Loucy (cell line): ENCODE measurements around the gene GGN.

Experiments
- H2AFZ ChIP-seq: fragments of 200-600 bp; sonication (generic); 2 replicates; pipeline ENCODE4 v1.6.0; 2016; ENCODE audit warnings: antibody characterized with exemption, mild to moderate bottlenecking, low read length, moderate library complexity
- H3F3A ChIP-seq: fragments of 200-600 bp; 2 replicates; pipeline ENCODE4 v1.6.0; 2016; ENCODE audit warnings: antibody characterized with exemption, low read depth, mild to moderate bottlenecking
- H3K27me3 ChIP-seq: fragments of 200-600 bp; sonication (generic); 2 replicates; pipeline ENCODE4 v1.6.1; 2014; ENCODE audit warnings: low read length, mild to moderate bottlenecking; ENCODE audit not compliant: insufficient read depth, poor library complexity, severe bottlenecking
- H3K36me3 ChIP-seq: fragments of 200-600 bp; sonication (generic); 2 replicates; pipeline ENCODE4 v1.6.1; 2016; ENCODE audit warnings: low read length; ENCODE audit not compliant: insufficient read depth
- H3K4me1 ChIP-seq: fragments of 200-600 bp; sonication (generic); 2 replicates; pipeline ENCODE4 v1.5.1; 2014; ENCODE audit warnings: low read length, mild to moderate bottlenecking; ENCODE audit not compliant: insufficient read depth, poor library complexity, severe bottlenecking
- H3K4me2 ChIP-seq: fragments of 200-600 bp; sonication (generic); 2 replicates; pipeline ENCODE4 v1.6.0; 2014; ENCODE audit warnings: antibody characterized with exemption, low read length, low read depth, mild to moderate bottlenecking; ENCODE audit not compliant: poor library complexity, severe bottlenecking
- H3K4me3 ChIP-seq: fragments of 200-600 bp; sonication (generic); 2 replicates; pipeline ENCODE4 v1.5.1; 2014; ENCODE audit warnings: low read length, mild to moderate bottlenecking, mixed read lengths; ENCODE audit not compliant: poor library complexity, severe bottlenecking
- H3K79me2 ChIP-seq: fragments of 200-600 bp; sonication (generic); 2 replicates; pipeline ENCODE4 v1.6.1; 2014; ENCODE audit warnings: low read length; ENCODE audit not compliant: insufficient read depth
- H3K9ac ChIP-seq: fragments of 200-600 bp; sonication (generic); 2 replicates; pipeline ENCODE4 v1.6.0; 2014; ENCODE audit warnings: mild to moderate bottlenecking, low read depth, low read length, moderate library complexity; ENCODE audit not compliant: poor library complexity, severe bottlenecking
- H3K9me2 ChIP-seq: fragments of 200-600 bp; sonication (generic); replicated peaks from 2 replicates; pipeline ENCODE4 v1.6.1; 2016; ENCODE audit warnings: low read depth, low read length, mixed read lengths
- H3K9me3 ChIP-seq: fragments of 200-600 bp; sonication (generic); 2 replicates; pipeline ENCODE4 v1.6.1; 2014; ENCODE audit warnings: mild to moderate bottlenecking, antibody characterized with exemption, low read length, low read depth; ENCODE audit not compliant: insufficient read depth
- H4K20me1 ChIP-seq: fragments of 200-600 bp; sonication (generic); 2 replicates; pipeline ENCODE4 v1.6.0; 2014; ENCODE audit warnings: antibody characterized with exemption, low read length, mild to moderate bottlenecking; ENCODE audit not compliant: insufficient read depth, poor library complexity, severe bottlenecking
- EZH2phosphoT487 ChIP-seq: fragments of 200-600 bp; IDR thresholded peaks from 2 replicates; pipeline ENCODE4 v1.6.1; 2018; ENCODE audit warnings: antibody characterized with exemption, mild to moderate bottlenecking, moderate library complexity, borderline replicate concordance
- TF ChIP-seq, protein P1 (sequence below): fragments of 200-600 bp; sonication (generic); conservative IDR thresholded peaks from 2 replicates; pipeline ENCODE4 v1.5.1; 2014; ENCODE audit warnings: mild to moderate bottlenecking, antibody characterized with exemption, low read length

The GGN gene

DNA sequence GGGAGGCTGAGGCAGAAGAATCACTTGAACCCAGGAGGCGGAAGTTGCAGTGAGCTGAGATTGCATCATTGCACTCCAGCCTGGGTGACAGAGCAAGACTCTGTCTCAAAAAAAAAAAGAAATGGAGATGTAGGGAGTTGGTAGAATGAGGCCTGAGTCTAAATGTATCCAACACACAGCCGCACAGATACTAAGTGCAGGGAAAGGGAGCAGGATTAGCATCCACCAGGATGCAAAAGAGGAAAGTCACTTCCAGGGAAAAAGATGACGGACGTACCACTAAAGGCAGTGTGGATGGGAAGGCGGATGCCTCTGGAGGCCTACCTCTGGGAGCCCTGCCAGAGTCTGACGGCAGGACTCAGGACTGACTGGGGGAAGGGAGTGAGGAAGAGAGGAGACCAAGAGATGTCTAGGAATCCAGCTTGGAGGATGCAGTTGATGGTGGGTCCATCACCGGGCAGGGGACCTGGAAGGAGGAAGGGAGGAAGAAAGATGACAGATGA, 21.8 kb upstream of the GGN start:
- Histone ChIP-seq H3K36me3 (no peaks in the 10 kb centered on the region), H3K9me2 (no peaks in the 10 kb centered on the region), H3K4me1 (no peaks in the 10 kb centered on the region), H3K4me2 (no peak overlapping the region), H3K79me2 (no peaks in the 10 kb centered on the region), H3F3A (no peaks in the 10 kb centered on the region), H2AFZ (no peak overlapping the region), H3K27me3 (no peaks in the 10 kb centered on the region), H3K4me3 (no peak overlapping the region), H4K20me1 (no peaks in the 10 kb centered on the region), H3K9ac (no peak overlapping the region), H3K9me3 (no peaks in the 10 kb centered on the region)
- TF ChIP-seq, protein P1, sequence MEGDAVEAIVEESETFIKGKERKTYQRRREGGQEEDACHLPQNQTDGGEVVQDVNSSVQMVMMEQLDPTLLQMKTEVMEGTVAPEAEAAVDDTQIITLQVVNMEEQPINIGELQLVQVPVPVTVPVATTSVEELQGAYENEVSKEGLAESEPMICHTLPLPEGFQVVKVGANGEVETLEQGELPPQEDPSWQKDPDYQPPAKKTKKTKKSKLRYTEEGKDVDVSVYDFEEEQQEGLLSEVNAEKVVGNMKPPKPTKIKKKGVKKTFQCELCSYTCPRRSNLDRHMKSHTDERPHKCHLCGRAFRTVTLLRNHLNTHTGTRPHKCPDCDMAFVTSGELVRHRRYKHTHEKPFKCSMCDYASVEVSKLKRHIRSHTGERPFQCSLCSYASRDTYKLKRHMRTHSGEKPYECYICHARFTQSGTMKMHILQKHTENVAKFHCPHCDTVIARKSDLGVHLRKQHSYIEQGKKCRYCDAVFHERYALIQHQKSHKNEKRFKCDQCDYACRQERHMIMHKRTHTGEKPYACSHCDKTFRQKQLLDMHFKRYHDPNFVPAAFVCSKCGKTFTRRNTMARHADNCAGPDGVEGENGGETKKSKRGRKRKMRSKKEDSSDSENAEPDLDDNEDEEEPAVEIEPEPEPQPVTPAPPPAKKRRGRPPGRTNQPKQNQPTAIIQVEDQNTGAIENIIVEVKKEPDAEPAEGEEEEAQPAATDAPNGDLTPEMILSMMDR: no peak
- no peak for TF ChIP-seq EZH2phosphoT487

DNA sequence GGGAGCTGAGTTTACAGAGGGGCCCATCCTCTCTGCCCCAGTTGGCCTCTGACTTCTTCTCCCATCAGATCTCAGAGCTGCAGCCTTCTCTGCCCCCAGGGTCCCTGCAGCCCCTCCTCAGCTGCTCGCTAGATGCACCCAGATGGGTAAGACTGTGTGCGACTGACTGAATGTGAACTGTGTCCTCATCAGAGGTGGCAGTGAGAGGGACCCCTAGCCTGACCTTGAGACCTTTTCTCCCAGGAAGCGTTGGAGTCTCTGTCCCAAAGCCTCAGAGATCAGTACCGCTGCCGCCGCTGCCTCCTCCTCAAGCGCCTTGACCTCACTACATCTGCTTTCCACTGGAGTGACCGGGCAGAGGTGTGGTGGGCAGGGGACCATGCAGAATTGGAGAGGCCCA, 17.4 kb upstream of the GGN start:
- no peaks in the 10 kb centered on the region for H4K20me1 ChIP-seq
- H3K79me2 ChIP-seq: peaks cover 6% of the 10 kb centered on the region
- TF ChIP-seq, protein P1: no peak
- TF ChIP-seq EZH2phosphoT487: no peak
- H3K36me3 ChIP-seq: no peaks in the 10 kb centered on the region
- no peaks in the 10 kb centered on the region for H3K9me3 ChIP-seq
- H3K27me3 ChIP-seq: no peaks in the 10 kb centered on the region
- no peaks in the 10 kb centered on the region for H3K9me2 ChIP-seq
- H3K4me2 ChIP-seq: no peak overlapping the region
- no peak overlapping the region for H3K9ac ChIP-seq
- H3K4me1 ChIP-seq: peaks cover 13% of the 10 kb centered on the region
- no peak overlapping the region for H3K4me3 ChIP-seq
- no peaks in the 10 kb centered on the region for H3F3A ChIP-seq
- H2AFZ ChIP-seq: no peak overlapping the region

DNA sequence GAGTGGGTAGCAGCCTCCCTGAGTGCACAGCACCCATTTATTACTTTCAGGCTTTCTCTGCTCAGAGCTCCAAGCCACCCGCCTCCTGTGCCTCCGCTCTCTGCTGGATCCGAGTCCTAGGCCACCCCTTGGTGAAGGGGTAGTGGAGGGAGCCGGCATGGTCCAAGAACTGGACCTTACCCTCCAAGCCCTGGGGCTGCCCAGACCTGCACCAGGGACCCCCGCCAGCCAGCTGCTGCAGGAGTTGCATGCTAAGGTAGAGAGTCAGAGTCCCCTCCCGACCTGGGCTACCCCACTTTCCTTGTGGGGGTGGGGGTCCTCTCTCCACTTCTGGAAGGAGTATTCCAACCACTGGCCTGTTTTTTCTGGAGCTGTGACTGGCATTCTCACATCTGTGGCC, 17.0 kb upstream of the GGN start:
- Histone ChIP-seq H3K4me2 (no peak overlapping the region), H3K4me3 (no peak overlapping the region), H3K9me2 (no peaks in the 10 kb centered on the region), H4K20me1 (no peaks in the 10 kb centered on the region), H3K27me3 (no peaks in the 10 kb centered on the region), H3K9ac (no peak overlapping the region), H3K36me3 (no peaks in the 10 kb centered on the region), H3K9me3 (no peaks in the 10 kb centered on the region), H3K4me1 (peaks cover 13% of the 10 kb centered on the region), H3F3A (no peaks in the 10 kb centered on the region), H2AFZ (no peak overlapping the region), H3K79me2 (peaks cover 6% of the 10 kb centered on the region)
- TF ChIP-seq, protein P1: no peak
- TF ChIP-seq EZH2phosphoT487: no peak
